NCI-H748 (cell line): ENCODE measurements around the gene GMCL2.
A peak's percentile ranks its signal among the peaks of the same experiment; 100 is the strongest.

ENCODE experiments used
- DNase-seq: peaks from one replicate; lab custom pipeline; 2025; ENCODE audit not compliant: unreplicated experiment; lab: John Stamatoyannopoulos, UW

GMCL2 gene

GRCh38 chr5:178186427-178186826, 744 bp downstream of the GMCL2 start:
- no peak for DNase-seq

- DNase-seq = no peak
Observed at GRCh38 chr5:178182158-178182876, 4.9 kb downstream of the GMCL2 start.

GRCh38 chr5:178180141-178180863, 6.9 kb downstream of the GMCL2 start:
- peak; percentile 18 for DNase-seq

- DNase-seq = no peak
Observed at GRCh38 chr5:178177569-178177968, 9.6 kb downstream of the GMCL2 start.

- DNase-seq = no peak
Observed at GRCh38 chr5:178176791-178177190, 10.4 kb downstream of the GMCL2 start.

- no peak for DNase-seq
Observed at GRCh38 chr5:178174456-178174855, 12.7 kb downstream of the GMCL2 start.

- no peak for DNase-seq
Observed at GRCh38 chr5:178170455-178170854, 16.7 kb downstream of the GMCL2 start.

- no peak for DNase-seq
Observed at GRCh38 chr5:178165581-178165980, 21.6 kb downstream of the GMCL2 start.

- peak; percentile 89 for DNase-seq
Observed at GRCh38 chr5:178163772-178164735, 23.1 kb downstream of the GMCL2 start.

GRCh38 chr5:178162481-178162880, 24.7 kb downstream of the GMCL2 start:
- no peak for DNase-seq

GRCh38 chr5:178160176-178160575, 27.0 kb downstream of the GMCL2 start:
- no peak for DNase-seq

- no peak for DNase-seq
Observed at GRCh38 chr5:178155065-178155464, 32.1 kb downstream of the GMCL2 start.

- peak; percentile 98 for DNase-seq
Observed at GRCh38 chr5:178153530-178154340, 33.4 kb downstream of the GMCL2 start, which contains the start of gene NHP2. Gene NHP2, minus strand, starts transcription at chr5:178153885. Its CDS starts 68 bp downstream, at chr5:178153817.

- no peak for DNase-seq
Observed at GRCh38 chr5:178152491-178153444, 34.4 kb downstream of the GMCL2 start.

GRCh38 chr5:178150977-178151734, 36.0 kb downstream of the GMCL2 start:
- DNase-seq = no peak

- DNase-seq = no peak
Observed at GRCh38 chr5:178149199-178149932, 37.8 kb downstream of the GMCL2 start.

- DNase-seq = no peak
Observed at GRCh38 chr5:178147406-178147805, 39.8 kb downstream of the GMCL2 start.
